BJ (cell line): ENCODE measurements around the gene ABCC4. TPM values are rescaled to one million over a fixed set of nuclear protein-coding genes. Genes with fewer than 3 reads are reported as not detected.

Source experiments
- CTCF ChIA-PET: fragments of 350-600 bp; formaldehyde crosslinking; extraction: SDS; loops from one replicate; lab custom pipeline; 2021; ENCODE audit warnings: antibody characterized with exemption, inconsistent platforms; lab: Yijun Ruan, JAX
- POLR2A ChIA-PET: fragments of 300-600 bp; sonication (Branson Sonifier 250); formaldehyde crosslinking; extraction: SDS; loops from one replicate; lab custom pipeline; 2021; ENCODE audit warnings: antibody characterized with exemption; lab: Charles Lee
- DNase-seq: peaks from one replicate; pipeline ENCODE4 v3.0.0-alpha.2; 2011; ENCODE audit warnings: low read depth
- H3K27me3 ChIP-seq: 2 replicates; pipeline ENCODE4 v1.6.0; 2011; ENCODE audit warnings: low read length; ENCODE audit not compliant: control insufficient read depth, insufficient read depth
- H3K36me3 ChIP-seq: 2 replicates; pipeline ENCODE4 v1.5.1; 2011; ENCODE audit warnings: low read length; ENCODE audit not compliant: control insufficient read depth, insufficient read depth
- H3K4me3 ChIP-seq: 2 replicates; pipeline ENCODE4 v1.5.1; 2011; ENCODE audit warnings: low read depth, mild to moderate bottlenecking, control low read depth, low read length
- polyA plus RNA-seq: library from polyadenylated mRNA; depleted of rRNA; stranded (reverse); fragments of >200 nt; gene quantifications from 2 replicates; pipeline ENCODE4 v1.2.3, GENCODE V29; 2011
- TF ChIP-seq, protein P1 (sequence below): IDR thresholded peaks from 2 replicates; pipeline ENCODE4 v1.5.1; 2011; ENCODE audit warnings: low read depth, mild to moderate bottlenecking, control low read depth, inconsistent platforms, low read length, moderate library complexity; ENCODE audit not compliant: insufficient read depth

ABCC4 gene
- polyA plus RNA-seq, 1 experiment, result 11.2 TPM

- DNase-seq, result no peak
- ChIA-PET POLR2A (no interaction called here), CTCF (no interaction called here)
- Histone ChIP-seq H3K4me3 (no peak overlapping the region), H3K36me3 (peaks cover 3% of the 10 kb centered on the region), H3K27me3 (no peaks in the 10 kb centered on the region)
- TF ChIP-seq, protein P1, sequence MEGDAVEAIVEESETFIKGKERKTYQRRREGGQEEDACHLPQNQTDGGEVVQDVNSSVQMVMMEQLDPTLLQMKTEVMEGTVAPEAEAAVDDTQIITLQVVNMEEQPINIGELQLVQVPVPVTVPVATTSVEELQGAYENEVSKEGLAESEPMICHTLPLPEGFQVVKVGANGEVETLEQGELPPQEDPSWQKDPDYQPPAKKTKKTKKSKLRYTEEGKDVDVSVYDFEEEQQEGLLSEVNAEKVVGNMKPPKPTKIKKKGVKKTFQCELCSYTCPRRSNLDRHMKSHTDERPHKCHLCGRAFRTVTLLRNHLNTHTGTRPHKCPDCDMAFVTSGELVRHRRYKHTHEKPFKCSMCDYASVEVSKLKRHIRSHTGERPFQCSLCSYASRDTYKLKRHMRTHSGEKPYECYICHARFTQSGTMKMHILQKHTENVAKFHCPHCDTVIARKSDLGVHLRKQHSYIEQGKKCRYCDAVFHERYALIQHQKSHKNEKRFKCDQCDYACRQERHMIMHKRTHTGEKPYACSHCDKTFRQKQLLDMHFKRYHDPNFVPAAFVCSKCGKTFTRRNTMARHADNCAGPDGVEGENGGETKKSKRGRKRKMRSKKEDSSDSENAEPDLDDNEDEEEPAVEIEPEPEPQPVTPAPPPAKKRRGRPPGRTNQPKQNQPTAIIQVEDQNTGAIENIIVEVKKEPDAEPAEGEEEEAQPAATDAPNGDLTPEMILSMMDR, result no peak
These were observed 54.1 kb downstream of the ABCC4 start for GRCh38 chr13:95247171-95247570.

DNA sequence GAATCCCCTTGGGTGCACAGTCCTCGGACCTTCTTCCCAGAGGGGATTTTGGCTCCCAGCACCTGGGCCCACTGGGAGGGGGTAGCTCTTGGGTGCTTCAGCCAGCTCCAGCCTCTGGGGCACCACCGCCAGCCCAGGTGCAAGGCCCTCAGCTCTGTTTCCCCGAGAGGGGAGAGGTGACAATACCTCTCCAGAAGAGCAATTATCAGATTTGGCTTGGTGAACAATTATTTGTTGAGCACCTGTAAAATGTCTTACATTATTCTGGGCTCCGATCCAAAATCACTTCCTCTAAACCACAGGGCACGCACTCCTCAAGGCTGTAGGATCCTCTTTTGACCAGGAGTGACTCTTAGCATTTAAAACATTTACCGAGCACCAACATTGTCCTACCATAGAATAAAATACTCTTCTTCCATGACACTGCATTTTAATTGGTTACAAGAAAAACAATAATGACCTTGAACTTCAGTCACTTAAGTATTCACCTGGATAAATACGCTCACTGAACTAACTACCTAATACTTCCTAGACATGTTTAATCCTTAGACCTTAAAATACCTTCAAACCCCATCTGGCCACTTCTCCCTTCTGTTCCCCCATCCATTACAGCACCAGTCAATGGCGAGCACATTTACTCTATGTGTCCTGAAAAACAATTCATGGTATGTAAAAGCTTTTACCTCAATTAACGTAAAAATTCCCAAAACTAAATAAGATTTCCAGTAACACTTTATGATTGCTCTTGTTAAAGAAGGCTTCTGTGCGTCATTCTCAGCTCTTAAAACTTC lies 54.8 kb downstream of the ABCC4 start:
- TF ChIP-seq, protein P1, result no peak
- DNase-seq, result no peak
- Histone ChIP-seq H3K4me3 (no peak overlapping the region), H3K36me3 (peaks cover 3% of the 10 kb centered on the region), H3K27me3 (no peaks in the 10 kb centered on the region)
- ChIA-PET CTCF (no interaction called here), POLR2A (no interaction called here)

DNA sequence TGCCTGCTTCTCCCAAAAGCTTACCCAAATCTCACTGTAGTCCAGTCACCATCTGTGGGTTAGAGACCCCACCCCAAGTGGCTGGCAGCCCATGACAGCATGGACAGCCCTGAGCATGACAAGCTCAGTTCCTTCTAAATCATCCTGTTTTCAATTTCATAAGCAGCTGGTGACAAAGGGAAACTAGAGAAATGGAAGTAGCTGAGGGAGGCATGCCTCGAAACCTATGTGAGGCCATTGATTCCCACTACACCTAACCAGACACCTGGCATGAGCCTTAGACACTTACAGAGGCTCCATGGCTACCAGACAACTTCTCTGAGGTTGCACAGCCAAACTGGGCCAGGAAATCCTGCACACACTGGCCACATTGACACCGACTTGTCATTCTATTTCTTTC lies 56.2 kb downstream of the ABCC4 start:
- TF ChIP-seq, protein P1, result no peak
- Histone ChIP-seq H3K27me3 (no peaks in the 10 kb centered on the region), H3K4me3 (no peak overlapping the region), H3K36me3 (peaks cover 3% of the 10 kb centered on the region)
- POLR2A ChIA-PET, result no interaction called here
- DNase-seq, result no peak
- CTCF ChIA-PET, result no interaction called here

DNA sequence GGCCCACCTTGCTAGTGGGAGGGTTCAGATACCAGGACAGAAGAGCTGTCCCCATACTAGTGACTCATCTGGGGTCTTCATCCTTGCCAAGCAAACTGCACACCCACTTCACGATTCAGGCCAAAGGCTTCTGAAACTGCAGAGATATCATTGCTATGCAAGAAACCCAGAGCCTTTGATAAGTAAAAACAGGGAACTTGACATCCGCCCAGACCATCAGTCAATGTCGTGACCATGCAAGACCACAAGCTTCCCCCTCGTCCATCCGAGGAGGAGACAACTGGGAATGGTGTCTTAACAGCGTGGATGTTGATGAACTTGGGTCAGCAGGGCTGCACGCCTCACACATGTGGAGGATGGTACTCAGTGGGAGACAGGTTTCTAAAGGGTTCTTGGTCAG lies 58.0 kb downstream of the ABCC4 start:
- no peak for DNase-seq
- no peak overlapping the region for H3K4me3 ChIP-seq
- ChIA-PET CTCF (interaction anchor here (0.6 kb wide), 1 partner anchor 38 kb away, joined by 4 read pairs; no protein-coding TSS in a partner anchor), POLR2A (no interaction called here)
- H3K27me3 ChIP-seq, result no peaks in the 10 kb centered on the region
- TF ChIP-seq, protein P1, result no peak
- peaks cover 3% of the 10 kb centered on the region for H3K36me3 ChIP-seq

- Histone ChIP-seq H3K36me3 (peaks cover 3% of the 10 kb centered on the region), H3K4me3 (no peak overlapping the region), H3K27me3 (no peaks in the 10 kb centered on the region)
- POLR2A ChIA-PET, result no interaction called here
- TF ChIP-seq, protein P1, result no peak
- DNase-seq, result no peak
- CTCF ChIA-PET, result interaction anchor here (0.9 kb wide), 1 partner anchor 52 kb away, joined by 3 read pairs; no protein-coding TSS in a partner anchor
These were observed 59.9 kb downstream of the ABCC4 start for GRCh38 chr13:95241321-95241720.
